Upper lobe of left lung (tissue), 6 donors: ENCODE measurements around the gene CDC45. TPM values are rescaled to one million over a fixed set of nuclear protein-coding genes. Genes with fewer than 3 reads are reported as not detected.

Source experiments
- ATAC-seq, 2 donors: fragments of 200-7000 bp; cut with Tn5 transposase; one replicate each; pipeline ENCODE4 v1.9.1; 2022; ENCODE audit warnings: mild to moderate bottlenecking in 2 of 2, moderate library complexity in 2 of 2; ENCODE audit not compliant: low FRiP score in 2 of 2
- DNase-seq, 2 donors: peaks; one replicate each; pipeline ENCODE4 v3.0.0-alpha.2; 2019 to 2020
- H3K27ac ChIP-seq, 4 donors: fragments of 200-600 bp; sonication (generic); one replicate each; pipeline ENCODE4 v1.5.1; 2016 to 2019
- H3K27me3 ChIP-seq, 4 donors: fragments of 200-600 bp; sonication (generic); one replicate each; pipeline ENCODE4 v1.5.1; 2017 to 2019
- H3K36me3 ChIP-seq, 4 donors: fragments of 200-600 bp; sonication (generic); one replicate each; pipeline ENCODE4 v1.5.1; 2016 to 2019
- H3K4me1 ChIP-seq, 4 donors: fragments of 200-600 bp; sonication (generic); one replicate each; pipeline ENCODE4 v1.5.1; 2018 to 2019
- H3K4me3 ChIP-seq, 4 donors: fragments of 200-600 bp; sonication (generic); one replicate each; pipeline ENCODE4 v1.5.1; 2017 to 2019; ENCODE audit warnings: mild to moderate bottlenecking in 2 of 4, moderate library complexity in 1 of 4
- H3K9me3 ChIP-seq, 4 donors: fragments of 200-600 bp; sonication (generic); one replicate each; pipeline ENCODE4 v1.5.1; 2018 to 2019
- CTCF ChIP-seq, 6 experiments: fragments of 450-650 bp in 4 of 6; fragments of 200-600 bp in 2 of 6; sonication (generic) in 2 of 6; IDR thresholded peaks; one replicate each; pipeline ENCODE4 v1.5.1; 2016 to 2019; ENCODE audit warnings: antibody characterized with exemption in 6 of 6
- EP300 ChIP-seq, 4 donors: sonication (generic); formaldehyde crosslinking; IDR thresholded peaks; one replicate each; pipeline ENCODE4 v1.5.1; 2017; ENCODE audit warnings: antibody characterized with exemption in 4 of 4, control low read depth in 2 of 4
- POLR2A ChIP-seq, 4 donors: fragments of 450-650 bp; IDR thresholded peaks; one replicate each; pipeline ENCODE4 v1.5.1; 2016 to 2017; ENCODE audit warnings: antibody characterized with exemption in 4 of 4, mild to moderate bottlenecking in 2 of 4
- POLR2AphosphoS5 ChIP-seq, 2 donors: sonication (generic); formaldehyde crosslinking; IDR thresholded peaks; one replicate each; pipeline ENCODE4 v1.5.1; 2017; ENCODE audit warnings: antibody characterized with exemption in 2 of 2
- WGBS, 2 donors: methylation state at CpG; one replicate each; pipeline ENCODE4 v1.1.5; 2017 to 2018; 5-methylcytosine and 5-hydroxymethylcytosine counted together
- total RNA-seq, 6 donors: library from RNA; depleted of rRNA in 4 of 6; stranded (reverse); fragments of >200 nt in 4 of 6; gene quantifications; one replicate each; pipeline versions ENCODE4 v1.1.0 to v1.2.1, GENCODE V29; 2016 to 2021
- donor health status: DM: no; HTN: no; CAD: no; lungs with moderate emphysema.
- donor health status: DM: no; HTN: yes; CAD: no; lungs with severe emphysema.

Gene CDC45
- total RNA-seq, 6 donors from 2014 or later, result 0.44 to 3.2 (median 1.8) TPM; not detected in 1

DNA sequence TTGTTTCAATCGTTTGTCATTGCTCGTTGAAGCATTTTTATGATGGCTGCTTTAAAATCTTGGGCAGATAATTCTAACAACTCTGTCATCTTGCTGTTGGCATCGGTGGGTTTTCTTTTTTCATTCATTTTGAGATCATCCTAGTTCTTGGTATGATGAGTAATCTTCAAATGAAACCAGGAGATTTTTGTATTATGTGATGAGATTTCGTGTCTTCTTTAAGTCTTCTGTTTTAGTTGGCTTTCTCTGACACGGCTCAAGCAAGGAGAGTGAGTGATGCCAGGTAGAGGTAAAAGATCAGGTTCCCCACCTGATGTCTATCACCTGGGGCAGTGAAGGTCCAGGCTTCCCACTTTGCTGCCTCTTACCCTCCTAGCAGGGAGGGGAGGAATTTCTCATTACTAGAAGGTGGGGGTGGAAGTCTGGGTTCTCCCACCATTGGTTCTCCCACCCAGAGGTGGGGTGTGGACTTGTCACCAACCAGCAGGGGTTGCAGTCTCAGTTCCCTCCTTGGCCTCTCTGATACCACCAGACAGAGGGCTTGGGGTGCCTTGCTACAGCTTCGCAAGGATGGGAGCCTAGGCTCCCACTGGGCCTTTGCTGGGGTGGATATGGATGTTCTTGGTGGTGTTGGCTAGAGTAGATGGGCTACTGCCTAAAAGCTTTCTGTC lies 12.9 kb downstream of the CDC45 start:
- no peak overlapping the region for H3K27ac ChIP-seq
- WGBS, 2 donors, result 91 to 93% methylated on average over 6 of the region's 6 CpGs
- no peak for DNase-seq
- peaks cover 0 to 2% (median 0%) of the 10 kb centered on the region in 4 donors for H3K4me1 ChIP-seq
- ATAC-seq, result no peak
- no peaks in the 10 kb centered on the region for H3K36me3 ChIP-seq
- TF ChIP-seq EP300 (IDR thresholded peaks at IDR 0.05) (no peak), CTCF (IDR thresholded peaks at IDR 0.05) (no peak), POLR2AphosphoS5 (IDR thresholded peaks at IDR 0.05) (no peak), POLR2A (IDR thresholded peaks at IDR 0.05) (no peak)
- H3K9me3 ChIP-seq, result no peaks in the 10 kb centered on the region
- no peaks in the 10 kb centered on the region for H3K27me3 ChIP-seq
- H3K4me3 ChIP-seq, result no peak overlapping the region

DNA sequence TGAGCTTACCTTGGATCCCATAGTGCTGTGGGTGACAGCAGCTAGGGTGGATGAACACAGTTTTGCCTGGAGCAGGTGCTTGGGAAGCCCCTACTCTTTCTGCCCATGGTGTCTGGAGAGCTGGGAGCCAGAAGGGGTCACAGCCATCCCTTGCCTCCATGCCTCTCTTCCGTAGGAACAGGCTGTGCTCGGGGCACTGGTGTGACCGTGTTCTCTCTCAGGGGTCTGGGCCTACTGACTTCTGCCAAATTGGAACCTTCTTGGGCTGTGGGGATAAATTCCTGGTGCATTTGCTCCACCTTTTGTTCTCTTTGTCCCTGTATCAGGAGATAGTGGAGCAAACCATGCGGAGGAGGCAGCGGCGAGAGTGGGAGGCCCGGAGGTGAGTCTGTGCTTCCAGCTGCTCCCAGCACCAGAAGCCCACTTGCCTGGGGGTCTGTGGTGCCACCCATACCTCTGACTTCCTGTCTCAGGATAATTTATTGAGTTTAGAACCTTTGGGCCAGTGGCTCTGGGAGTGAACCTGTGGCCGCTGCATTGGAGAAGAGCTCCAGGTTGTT lies 14.4 kb downstream of the CDC45 start:
- 94% methylated on average over 7 to 8 of the region's 8 CpGs for WGBS, 2 donors
- Histone ChIP-seq H3K27me3 (no peaks in the 10 kb centered on the region), H3K4me3 (no peak overlapping the region), H3K36me3 (no peaks in the 10 kb centered on the region), H3K4me1 (peaks cover 0 to 2% (median 0%) of the 10 kb centered on the region in 4 donors), H3K27ac (no peak overlapping the region), H3K9me3 (no peaks in the 10 kb centered on the region)
- TF ChIP-seq POLR2AphosphoS5 (IDR thresholded peaks at IDR 0.05), result no peak
- no peak for TF ChIP-seq CTCF (IDR thresholded peaks at IDR 0.05)
- no peak for TF ChIP-seq EP300 (IDR thresholded peaks at IDR 0.05)
- TF ChIP-seq POLR2A (IDR thresholded peaks at IDR 0.05), result no peak
- no peak for DNase-seq
- no peak for ATAC-seq

DNA sequence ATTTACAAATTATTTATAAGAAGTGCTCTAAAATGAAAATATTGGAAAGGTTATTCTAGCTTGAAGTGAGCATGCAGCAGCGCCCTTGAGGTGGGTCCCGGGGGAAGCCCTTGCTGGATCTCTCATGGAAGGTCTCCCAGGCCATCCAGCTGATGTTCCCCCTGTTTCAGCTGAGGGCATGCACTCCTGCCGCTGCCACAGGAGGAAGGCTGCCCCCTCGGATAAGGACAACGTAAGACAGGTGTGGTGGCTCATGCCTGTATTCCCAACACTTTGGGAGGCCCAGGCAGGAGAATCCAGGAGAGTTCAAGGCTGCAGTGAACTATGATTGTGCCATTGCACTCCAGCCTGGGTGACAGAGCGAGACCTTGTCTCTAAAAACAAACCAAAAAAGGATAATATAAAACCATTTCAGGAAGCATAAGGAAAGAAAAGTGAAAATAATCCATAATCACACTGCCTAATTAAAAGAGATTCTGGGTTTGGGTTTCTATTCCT lies 15.0 kb downstream of the CDC45 start:
- Histone ChIP-seq H3K27me3 (no peaks in the 10 kb centered on the region), H3K9me3 (no peaks in the 10 kb centered on the region), H3K4me3 (no peak overlapping the region), H3K27ac (no peak overlapping the region), H3K4me1 (peaks cover 0 to 2% (median 0%) of the 10 kb centered on the region in 4 donors), H3K36me3 (no peaks in the 10 kb centered on the region)
- DNase-seq (no peak), ATAC-seq (no peak)
- WGBS, 2 donors, result 93 to 95% methylated on average over 6 of the region's 6 CpGs
- no peak for TF ChIP-seq EP300 (IDR thresholded peaks at IDR 0.05)
- no peak for TF ChIP-seq POLR2A (IDR thresholded peaks at IDR 0.05)
- no peak for TF ChIP-seq CTCF (IDR thresholded peaks at IDR 0.05)
- no peak for TF ChIP-seq POLR2AphosphoS5 (IDR thresholded peaks at IDR 0.05)

DNA sequence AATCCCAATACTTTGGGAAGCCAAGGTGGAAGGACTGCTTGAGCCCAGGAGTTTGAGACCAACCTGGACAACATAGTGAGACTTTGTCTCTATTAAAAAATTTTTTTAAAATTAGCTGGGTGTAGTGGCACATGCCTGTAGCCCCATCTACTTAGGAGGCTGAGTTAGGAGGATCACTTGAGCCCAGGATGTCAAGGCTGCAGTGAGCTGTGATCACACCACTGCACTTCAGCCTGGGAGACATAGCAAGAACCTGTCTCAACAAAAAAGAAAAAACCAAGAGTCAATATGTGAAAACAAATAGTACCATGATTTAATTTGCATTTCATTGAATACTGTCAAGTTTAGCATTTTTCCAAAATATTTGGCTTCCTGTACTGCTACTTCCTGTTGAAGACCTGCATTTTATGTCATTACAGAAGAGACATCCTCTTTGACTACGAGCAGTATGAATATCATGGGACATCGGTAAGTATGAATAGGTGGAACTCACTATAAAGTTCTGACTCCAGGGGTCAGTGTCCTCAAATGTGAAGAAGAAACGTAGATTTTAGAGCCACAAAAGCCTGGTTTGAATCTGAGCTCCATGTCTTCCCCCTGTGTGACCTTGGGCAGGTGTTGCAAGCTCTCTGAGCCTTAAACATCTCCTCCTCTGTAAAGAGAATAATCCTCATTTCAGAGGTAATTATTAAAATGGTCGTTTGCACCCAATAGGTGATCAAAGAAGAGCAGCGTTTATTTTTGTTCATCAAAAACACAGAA lies 16.0 kb downstream of the CDC45 start:
- Histone ChIP-seq H3K9me3 (no peaks in the 10 kb centered on the region), H3K4me1 (peaks cover 0 to 2% (median 0%) of the 10 kb centered on the region in 4 donors), H3K27me3 (no peaks in the 10 kb centered on the region), H3K36me3 (no peaks in the 10 kb centered on the region), H3K27ac (no peak overlapping the region), H3K4me3 (no peak overlapping the region)
- WGBS, 2 donors, result 71 to 72% methylated on average over 5 of the region's 5 CpGs
- ATAC-seq (no peak), DNase-seq (no peak)
- TF ChIP-seq EP300 (IDR thresholded peaks at IDR 0.05), result no peak
- TF ChIP-seq CTCF (IDR thresholded peaks at IDR 0.05), result peak in 2 of 6 experiments; percentile 40 to 43
